Measurements from ENCODE around the gene IGSF23.

The IGSF23 gene

DNA sequence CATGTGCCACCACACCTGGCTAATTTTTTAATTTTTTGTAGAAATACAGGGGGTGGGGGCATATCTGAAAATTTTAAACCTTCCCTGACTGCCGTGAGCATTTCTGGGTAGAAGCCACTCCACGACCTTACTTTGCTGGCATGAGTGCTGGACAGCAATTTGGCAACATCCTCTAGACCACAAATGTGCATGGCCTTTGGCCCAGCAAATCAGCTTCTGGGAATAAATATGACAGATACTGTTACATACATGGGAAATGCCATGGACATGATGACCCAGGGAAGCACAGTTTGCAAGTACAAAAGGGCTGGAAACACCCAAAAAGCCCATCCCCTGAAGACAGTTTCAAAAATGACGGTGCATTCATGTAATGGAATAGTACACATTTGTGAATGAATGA lies 27.2 kb downstream of the IGSF23 start:
- no peak for DNase-seq (ENCODE audit: low read depth in 1 of 2, low spot score in 1 of 2)

DNA sequence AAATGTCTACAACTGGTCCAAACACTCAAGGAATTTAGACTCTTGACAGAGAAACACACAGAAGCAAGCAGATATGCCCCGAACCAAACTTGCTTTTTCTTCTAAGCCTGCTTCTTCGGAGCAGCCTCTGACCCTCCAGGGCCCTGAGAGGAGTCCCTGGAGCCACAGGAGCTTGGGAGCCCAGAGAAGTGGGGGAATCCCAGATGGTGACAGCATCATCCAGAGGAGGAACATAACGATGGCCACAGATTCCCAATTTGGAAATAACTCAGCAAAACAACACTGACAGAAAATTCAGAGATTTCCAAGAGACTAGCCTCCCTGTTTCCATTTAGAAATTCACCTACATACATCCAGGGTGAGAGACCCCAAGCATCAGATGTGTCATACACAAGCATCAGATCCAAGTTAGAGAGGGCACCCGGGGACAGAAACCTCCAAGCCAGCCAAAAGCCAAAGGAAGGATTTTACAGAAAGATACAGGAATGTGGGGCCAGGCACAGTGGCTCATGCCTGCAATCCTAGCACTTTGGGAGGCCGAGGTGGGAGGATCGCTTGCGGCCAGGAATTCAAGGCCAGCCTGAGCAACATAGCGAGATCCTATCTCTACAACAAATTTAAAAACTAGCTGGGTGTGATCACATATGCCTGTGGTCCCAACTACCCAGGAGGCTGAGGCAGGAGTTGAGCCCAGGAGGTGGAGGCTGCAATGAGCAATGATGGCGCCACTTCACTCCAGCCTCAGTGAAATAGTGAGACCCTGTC lies 28.3 kb downstream of the IGSF23 start:
- no peak for DNase-seq (ENCODE audit: low read depth in 1 of 2, low spot score in 1 of 2)

DNA sequence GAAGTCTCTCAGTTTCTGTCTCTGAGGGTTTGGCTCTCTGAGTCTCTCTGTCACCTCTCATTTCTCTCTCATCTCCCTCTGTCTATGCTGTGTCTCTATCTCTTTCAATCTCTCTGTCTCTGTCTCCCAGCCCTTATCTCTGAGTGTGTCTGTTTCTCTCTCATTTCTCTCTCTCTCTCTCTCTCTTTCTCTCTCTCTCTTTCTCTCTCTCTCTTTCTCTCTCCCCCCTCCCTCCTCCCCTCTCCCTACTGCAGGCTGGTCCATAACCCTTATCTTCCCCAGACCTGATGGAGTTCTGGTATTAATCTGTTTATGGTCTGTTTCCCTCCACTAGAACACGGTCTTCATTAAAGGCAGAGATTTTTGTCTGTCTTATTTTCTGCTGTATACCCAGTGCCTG lies 29.0 kb downstream of the IGSF23 start:
- no peak for DNase-seq (ENCODE audit: low read depth in 1 of 2, low spot score in 1 of 2)

DNA sequence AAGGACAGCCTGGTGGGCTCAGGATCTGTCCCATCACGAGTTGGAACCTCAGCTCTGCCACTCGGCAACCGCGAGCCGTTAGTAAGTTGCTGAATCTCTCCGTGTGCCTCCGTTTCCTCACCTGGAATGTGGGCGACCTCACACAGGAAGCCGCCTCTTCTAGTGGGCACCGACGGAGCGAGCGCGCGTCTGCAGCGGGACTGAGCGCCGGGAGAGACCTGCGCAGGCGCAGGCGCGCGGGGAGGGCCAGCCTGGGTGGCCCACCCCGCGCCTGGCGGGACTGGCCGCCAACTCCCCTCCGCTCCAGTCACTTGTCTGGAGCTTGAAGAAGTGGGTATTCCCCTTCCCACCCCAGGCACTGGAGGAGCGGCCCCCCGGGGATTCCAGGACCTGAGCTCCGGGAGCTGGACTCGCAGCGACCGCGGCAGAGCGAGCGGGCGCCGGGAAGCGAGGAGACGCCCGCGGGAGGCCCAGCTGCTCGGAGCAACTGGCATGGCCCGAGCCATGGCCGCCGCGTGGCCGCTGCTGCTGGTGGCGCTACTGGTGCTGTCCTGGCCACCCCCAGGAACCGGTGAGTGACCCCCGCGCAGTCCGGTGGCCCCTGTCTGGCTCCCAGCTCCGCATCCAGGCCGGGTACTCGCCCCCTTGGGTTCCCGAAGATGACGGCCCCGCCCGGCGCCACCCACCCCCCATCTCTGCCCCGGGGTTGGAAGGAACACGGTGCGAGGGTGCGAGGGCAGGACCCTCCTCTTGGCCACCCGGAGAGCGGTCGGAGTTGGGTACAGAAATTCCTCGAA lies 30.4 kb downstream of the IGSF23 start, which contains the start of gene PVR:
TSS of gene PVR (plus strand) at position 306 of the 797 bp plus-strand sequence. CDS start at position 493, 187 bp downstream.
- DNase-seq (ENCODE audit: low read depth in 1 of 2, low spot score in 1 of 2), result no peak

DNA sequence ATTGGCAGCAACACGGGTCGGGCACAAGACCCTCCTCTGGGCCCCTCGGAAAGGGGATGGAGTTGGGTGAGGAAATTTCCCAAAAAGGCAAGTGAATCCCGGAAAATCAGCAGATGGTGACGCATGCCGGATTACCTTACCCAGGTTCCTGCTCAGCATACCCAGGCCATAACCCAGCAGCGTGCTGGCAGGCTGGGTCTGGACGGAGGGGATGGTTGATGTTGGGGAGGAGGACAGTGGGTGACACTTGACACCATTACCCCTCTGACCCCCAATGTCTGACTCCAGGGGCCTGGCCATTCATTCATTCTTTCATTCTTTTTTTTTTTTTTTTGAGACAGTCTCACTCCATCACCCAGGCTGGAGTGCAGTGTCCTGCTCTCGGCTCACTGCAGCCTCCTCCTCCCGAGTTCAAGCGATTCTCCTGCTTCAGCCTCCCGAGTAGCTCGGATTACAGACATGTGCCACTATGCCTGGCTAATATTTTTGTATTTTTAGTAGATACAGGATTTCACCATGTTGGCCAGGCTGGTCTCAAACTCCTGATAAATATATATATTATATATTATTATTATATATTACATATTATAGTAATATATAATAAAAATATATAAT lies 31.1 kb downstream of the IGSF23 start:
- no peak for DNase-seq (ENCODE audit: low read depth in 1 of 2, low spot score in 1 of 2)

DNA sequence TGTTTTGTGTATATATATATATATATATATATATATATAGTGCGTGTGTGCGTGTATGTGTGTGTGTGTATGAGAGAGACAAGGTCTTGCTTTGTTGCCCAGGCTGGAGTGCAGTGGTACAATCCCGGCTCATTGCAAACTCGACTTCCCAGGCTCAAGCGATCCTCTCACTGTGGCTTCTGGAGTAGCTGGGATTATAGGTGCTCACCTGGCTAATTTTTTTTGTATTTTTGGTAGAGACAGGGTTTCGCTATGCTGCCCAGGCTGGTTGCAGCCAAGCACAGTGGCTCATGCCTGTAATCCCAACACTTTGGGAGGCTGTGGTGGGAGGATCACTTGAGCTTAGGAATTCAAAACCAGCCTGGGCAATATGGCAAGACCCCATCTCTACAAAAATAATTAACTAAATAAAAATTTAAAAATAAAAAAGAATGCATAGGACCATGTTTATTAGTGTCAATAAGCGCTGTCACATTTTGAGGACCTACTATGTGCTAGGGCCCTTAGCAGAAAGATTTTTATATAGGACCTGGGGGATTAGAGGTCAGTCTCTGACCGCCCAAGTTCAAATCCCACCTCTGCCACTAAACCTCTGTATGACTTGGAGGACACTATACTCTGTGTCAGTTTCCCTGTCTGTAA lies 32.2 kb downstream of the IGSF23 start:
- DNase-seq (ENCODE audit: low read depth in 1 of 2, low spot score in 1 of 2), result no peak

DNA sequence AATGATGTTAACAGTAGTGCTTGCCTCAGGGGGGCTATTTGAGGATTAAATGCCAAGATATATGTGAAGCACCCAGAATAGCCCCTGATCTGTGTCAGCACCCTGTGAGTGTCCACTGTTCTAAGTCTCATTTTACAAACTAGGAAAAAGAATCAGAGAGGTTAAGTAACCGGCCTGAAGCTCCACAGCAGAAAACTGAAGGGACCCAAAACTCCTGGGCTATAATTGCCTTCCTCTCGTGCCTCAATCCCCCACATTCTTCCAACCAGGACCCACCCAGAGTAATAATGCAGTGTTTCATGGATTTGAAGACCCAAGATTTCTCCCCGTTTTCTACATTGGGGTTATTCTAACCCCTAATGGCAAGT lies 32.7 kb downstream of the IGSF23 start:
- no peak for DNase-seq (ENCODE audit: low read depth in 1 of 2, low spot score in 1 of 2)

DNA sequence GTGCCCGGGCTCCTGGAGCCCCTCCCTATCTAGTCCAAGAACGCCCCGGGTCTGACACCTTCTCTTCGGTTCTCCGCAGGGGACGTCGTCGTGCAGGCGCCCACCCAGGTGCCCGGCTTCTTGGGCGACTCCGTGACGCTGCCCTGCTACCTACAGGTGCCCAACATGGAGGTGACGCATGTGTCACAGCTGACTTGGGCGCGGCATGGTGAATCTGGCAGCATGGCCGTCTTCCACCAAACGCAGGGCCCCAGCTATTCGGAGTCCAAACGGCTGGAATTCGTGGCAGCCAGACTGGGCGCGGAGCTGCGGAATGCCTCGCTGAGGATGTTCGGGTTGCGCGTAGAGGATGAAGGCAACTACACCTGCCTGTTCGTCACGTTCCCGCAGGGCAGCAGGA lies 33.8 kb downstream of the IGSF23 start:
- DNase-seq (ENCODE audit: low read depth in 1 of 2, low spot score in 1 of 2), result no peak

DNA sequence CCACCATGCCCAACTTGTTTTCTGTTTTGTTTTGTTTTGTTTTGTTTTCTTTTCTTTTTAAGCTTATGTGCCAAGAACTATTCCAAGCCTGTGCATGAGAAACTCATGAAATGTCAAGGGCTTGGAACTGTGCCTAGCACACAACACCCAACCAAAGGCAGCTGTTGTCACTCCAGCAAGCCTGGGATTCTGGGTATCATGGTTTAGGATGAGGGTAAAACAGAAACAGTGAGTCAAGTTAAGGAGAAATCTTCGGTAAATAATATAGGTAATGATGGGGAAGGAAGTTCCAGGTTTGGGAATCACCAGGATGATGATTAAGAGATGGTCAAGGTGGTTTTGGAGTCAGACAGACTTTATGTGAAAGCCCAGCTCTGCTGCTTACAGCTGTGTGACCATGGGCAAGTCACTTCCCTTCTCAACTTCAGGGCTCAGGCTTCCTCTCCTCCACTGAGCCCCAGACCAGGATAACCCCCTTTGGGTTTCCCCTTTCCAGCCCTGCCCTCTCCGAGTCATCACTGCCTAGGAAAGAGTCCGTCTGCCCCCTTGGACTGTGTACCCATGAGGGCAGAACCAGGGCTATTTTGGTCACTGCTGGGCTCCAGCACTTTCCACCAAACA lies 35.4 kb downstream of the IGSF23 start:
- no peak for DNase-seq (ENCODE audit: low read depth in 1 of 2, low spot score in 1 of 2)

DNA sequence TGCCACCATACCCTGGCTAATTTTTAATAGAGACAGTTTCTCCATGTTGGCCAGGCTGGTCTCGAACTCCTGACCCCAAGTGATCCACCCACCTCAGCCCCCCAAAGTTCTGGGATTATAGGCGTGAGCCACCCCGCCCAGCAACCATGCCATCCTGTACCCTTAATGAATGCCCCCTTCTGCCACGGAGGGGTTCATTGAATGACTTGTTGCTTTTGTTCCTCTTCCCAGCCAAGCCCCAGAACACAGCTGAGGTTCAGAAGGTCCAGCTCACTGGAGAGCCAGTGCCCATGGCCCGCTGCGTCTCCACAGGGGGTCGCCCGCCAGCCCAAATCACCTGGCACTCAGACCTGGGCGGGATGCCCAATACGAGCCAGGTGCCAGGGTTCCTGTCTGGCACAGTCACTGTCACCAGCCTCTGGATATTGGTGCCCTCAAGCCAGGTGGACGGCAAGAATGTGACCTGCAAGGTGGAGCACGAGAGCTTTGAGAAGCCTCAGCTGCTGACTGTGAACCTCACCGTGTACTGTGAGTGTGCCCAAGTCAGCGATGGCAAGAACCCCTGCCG lies 36.3 kb downstream of the IGSF23 start:
- DNase-seq (ENCODE audit: low read depth in 1 of 2, low spot score in 1 of 2), result no peak

DNA sequence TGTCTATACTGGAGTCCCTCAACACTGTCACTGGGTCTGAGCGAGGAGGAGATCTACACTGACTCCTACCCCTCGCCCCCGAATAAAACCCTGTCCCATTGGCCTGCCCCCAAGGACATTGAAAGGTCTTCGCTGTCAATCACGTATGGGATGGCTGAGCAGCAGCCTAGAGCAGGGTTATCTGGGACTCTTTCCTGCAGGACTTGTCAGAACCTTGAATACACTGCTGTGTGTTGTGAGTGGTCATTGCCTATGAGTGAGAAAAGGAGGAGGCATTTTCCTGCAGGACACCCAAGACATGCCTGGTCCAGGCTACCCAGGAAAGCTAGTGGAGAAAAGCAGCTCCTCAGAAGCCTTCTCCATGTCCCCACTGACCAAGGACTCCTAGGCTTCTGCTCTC lies 40.0 kb downstream of the IGSF23 start:
- DNase-seq (ENCODE audit: low read depth in 1 of 2, low spot score in 1 of 2), result no peak

DNA sequence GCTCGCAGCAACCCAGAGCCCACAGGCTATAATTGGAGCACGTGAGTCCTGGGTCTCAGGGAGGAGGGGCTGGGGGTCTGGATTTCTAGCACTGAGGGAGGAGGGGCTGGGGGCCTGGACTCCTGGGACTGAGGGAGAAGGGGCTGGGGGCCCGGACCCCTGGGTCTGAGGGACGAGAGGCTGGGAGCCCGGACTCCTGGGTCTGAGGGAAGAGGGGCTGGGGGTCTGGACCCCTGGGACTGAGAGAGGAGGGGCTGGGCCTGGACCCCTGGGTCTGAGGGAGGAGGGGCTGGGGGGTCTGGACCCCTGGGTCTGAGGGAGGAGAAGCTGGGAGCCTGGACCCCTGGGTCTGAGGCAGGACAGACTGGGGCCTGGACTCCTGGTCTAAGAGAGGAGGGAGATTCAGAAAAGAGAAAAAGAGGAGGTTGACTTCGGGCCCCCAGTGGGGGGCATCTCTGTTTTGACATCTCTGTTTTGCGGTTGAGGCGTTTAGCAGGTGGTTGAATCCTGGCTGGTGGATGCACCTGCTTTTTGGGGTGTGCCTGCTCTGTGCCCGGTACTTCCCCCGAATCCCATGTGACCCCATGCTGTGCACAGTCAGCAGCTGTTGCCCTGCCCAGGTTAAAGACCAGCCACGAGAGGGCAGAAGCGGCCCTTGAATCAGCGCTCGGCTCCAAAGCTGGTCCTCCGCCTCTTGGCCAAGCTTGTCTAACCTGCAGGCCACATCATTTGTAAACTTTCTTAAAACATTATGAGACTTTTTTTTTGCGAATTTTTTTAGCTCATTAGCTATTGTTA lies 40.8 kb downstream of the IGSF23 start:
- DNase-seq (ENCODE audit: low read depth in 1 of 2, low spot score in 1 of 2), result peak; percentile 9 to 32

DNA sequence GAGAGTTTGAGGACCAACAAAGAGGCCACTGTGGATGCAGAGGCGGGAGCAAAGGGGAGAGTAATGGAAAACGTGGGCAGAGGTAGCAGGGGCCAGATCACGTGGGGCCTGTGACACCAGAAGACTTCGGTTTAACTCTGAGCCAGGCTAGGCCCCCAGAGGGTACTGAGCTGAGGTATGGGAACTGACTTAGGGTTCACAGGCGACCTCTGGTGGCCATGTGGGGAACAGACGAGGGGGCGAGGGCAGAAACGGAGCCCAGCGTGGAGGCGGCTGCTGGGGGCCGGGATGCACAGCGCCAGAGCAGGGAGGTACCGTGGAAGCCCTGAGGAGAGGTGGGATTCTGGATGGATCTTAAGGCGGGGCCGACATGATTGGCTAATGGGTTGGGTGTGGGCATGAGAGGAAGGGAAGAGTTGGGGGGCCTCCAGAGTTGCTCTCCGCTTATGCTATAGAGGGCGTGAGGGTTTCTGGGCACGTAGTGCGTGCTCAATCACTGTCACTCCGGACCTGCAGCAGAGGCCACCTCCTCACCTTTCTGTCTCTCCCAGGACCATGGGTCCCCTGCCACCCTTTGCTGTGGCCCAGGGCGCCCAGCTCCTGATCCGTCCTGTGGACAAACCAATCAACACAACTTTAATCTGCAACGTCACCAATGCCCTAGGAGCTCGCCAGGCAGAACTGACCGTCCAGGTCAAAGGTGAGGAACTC lies 44.0 kb downstream of the IGSF23 start:
- peak; percentile 37 to 41 for DNase-seq (ENCODE audit: low read depth in 1 of 2, low spot score in 1 of 2)

DNA sequence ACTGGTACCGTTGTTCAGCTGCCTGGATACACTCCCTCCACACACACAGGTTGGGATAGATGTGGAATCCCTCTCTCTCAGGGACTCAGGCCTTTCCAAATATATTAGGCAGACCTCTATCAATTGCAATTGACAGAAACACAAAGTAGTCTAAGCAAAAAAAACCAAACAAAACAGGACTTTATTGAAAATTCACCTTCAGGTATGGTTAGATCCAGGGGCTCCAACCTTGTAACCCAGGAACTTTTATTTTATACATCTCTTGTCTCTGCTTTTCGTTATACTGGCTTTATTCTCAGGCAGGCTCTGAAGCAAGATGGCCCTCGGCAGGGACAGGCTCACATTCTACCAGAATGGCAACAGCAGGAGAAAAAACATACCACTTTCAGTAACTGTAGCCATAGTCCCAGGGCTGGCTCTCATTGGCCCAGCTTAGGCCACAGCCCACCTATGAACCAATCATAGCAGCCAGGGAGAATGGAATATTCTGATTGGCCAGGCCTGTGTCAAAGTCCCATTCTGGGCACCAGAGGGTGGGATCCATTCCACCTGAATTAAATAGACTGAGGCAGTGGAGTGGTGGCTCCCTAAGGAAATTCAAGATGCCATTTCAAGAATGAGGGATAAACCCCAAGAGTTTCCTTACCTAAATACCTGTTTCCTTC lies 44.8 kb downstream of the IGSF23 start:
- DNase-seq (ENCODE audit: low read depth in 1 of 2, low spot score in 1 of 2), result no peak

DNA sequence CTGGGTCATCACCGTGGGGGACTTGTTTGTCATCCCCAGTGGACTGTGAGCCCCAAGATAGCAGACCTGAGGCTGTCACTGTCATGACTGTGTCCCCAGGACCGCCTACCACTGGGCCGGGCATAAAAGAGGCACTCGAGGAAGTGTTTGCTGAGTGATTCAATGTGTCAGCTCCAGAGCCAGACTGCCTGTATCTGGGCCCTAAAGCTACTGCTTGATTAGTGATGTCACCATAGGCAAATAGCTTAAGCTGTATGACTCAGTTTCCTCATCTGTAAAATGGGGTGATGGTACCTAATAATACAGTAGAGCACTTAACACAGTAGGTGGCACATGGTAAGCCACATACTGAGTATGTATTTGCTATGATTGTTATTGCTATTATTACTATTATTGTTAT lies 46.7 kb downstream of the IGSF23 start:
- no peak for DNase-seq (ENCODE audit: low read depth in 1 of 2, low spot score in 1 of 2)

DNA sequence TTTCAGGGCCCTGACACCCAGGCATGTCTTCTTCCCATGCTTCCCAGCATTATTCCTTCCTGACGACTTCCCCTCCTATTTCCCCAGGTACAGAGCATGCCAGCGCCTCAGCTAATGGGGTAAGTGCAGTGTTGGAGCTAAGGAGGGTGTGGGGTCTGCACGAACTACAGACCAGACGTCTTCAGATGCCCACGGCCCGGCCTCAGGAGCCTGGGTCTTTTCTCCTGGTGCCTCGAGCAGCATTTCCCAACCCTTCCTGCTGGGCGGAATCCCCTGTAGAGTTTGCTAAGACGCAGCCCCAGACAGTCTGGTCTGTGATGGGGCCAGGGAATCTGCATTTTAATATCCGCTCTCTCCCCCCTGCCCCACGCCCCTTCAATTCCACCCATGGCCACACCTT lies 47.8 kb downstream of the IGSF23 start:
- DNase-seq (ENCODE audit: low read depth in 1 of 2, low spot score in 1 of 2), result no peak

DNA sequence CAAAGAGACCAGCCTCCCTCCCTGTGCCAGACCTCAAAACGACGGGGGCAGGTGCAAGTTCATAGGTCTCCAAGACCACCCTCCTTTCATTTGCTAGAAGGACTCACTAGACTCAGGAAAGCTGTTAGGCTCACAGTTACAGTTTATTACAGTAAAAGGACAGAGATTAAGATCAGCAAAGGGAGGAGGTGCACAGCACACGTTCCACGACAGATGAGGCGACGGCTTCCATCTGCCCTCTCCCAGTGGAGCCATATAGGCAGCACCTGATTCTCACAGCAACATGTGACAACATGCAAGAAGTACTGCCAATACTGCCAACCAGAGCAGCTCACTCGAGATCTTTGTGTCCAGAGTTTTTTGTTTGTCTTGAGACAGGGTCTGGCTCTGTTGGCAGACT lies 48.5 kb downstream of the IGSF23 start:
- DNase-seq (ENCODE audit: low read depth in 1 of 2, low spot score in 1 of 2), result no peak

DNA sequence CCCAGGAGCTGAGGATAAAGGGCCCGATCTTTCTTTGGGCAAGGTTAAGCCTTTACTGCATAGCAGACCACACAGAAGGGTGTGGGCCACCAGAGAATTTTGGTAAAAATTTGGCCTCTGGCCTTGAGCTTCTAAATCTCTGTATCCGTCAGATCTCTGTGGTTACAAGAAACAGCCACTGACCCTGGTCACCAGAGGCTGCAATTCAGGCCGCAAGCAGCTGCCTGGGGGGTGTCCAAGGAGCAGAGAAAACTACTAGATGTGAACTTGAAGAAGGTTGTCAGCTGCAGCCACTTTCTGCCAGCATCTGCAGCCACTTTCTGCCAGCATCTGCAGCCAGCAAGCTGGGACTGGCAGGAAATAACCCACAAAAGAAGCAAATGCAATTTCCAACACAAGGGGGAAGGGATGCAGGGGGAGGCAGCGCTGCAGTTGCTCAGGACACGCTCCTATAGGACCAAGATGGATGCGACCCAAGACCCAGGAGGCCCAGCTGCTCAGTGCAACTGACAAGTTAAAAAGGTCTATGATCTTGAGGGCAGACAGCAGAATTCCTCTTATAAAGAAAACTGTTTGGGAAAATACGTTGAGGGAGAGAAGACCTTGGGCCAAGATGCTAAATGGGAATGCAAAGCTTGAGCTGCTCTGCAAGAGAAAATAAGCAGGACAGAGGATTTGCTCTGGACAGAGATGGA lies 49.5 kb downstream of the IGSF23 start:
- no peak for DNase-seq (ENCODE audit: low read depth in 1 of 2, low spot score in 1 of 2)

Measured in activated T-helper 1 cell treated with anti-CD3 and anti-CD28 coated beads, Interleukin-2, amount 50 U/mL, for 16 hours (primary cell).